Measurements from ENCODE around the gene ATG9A. TPM values are rescaled to one million over a fixed set of nuclear protein-coding genes. Genes with fewer than 3 reads are reported as not detected.

Gene ATG9A
- total and polyA plus RNA-seq, 2 of the 8 experiments (the other 6 are each of a cell fraction or from before 2014, with no cell fraction given): 43.6 to 66.8 TPM

GRCh38 chr2:219219784-219220532 is 9.5 kb downstream of the ATG9A start (continued):
- TF ChIP-seq CHD7 (IDR thresholded peaks at IDR 0.05; ENCODE audit: insufficient replicate concordance, low read length) (no peak), TCF12 (IDR thresholded peaks at IDR 0.05; ENCODE audit: low read depth, low read length) (no peak), CBX8 (IDR thresholded peaks at IDR 0.05; ENCODE audit: borderline replicate concordance, low read depth, low read length) (no peak), NANOG (IDR thresholded peaks at IDR 0.05; ENCODE audit: insufficient read depth, low read depth, low read length, poor library complexity, severe bottlenecking) (no peak)
